PC-9 (cell line): ENCODE data around the gene HLA-B. TPM values are rescaled to one million over a fixed set of nuclear protein-coding genes. Genes with fewer than 3 reads are reported as not detected.

Experiments used
- BruUV-seq: library from RNA; stranded (reverse); fragments of 400-500 nt; replicated peaks from 2 replicates; lab custom pipeline; 2021; lab: Mats Ljungman, UMichigan
- CTCF ChIA-PET: fragments of 300-600 bp; sonication (Branson Sonifier 250); formaldehyde crosslinking; loops from one replicate; lab custom pipeline; 2022; ENCODE audit warnings: antibody characterized with exemption; lab: Charles Lee
- POLR2A ChIA-PET: fragments of 300-600 bp; sonication (Branson Sonifier 250); formaldehyde crosslinking; loops from one replicate; lab custom pipeline; 2022; ENCODE audit warnings: antibody characterized with exemption; ENCODE audit not compliant: unreplicated experiment; lab: Charles Lee
- DNase-seq, 2 experiments: peaks; one replicate each; pipeline versions ENCODE4 v3.0.0 to v3.0.0-alpha.2; 2015 to 2022; ENCODE audit warnings: mixed read lengths in 1 of 2
- H2AFZ ChIP-seq: fragments of 200-600 bp; sonication (generic); 2 replicates; pipeline ENCODE4 v1.8.1; 2017; ENCODE audit warnings: antibody characterized with exemption
- H3F3A ChIP-seq: fragments of 200-600 bp; sonication (generic); 2 replicates; pipeline ENCODE4 v1.8.1; 2017; ENCODE audit warnings: antibody characterized with exemption, mild to moderate bottlenecking, low read depth; ENCODE audit not compliant: insufficient read depth
- H3K27ac ChIP-seq: fragments of 200-600 bp; sonication (generic); 2 replicates; pipeline ENCODE4 v1.6.1; 2016; ENCODE audit warnings: mixed run types
- H3K27me3 ChIP-seq: fragments of 200-600 bp; sonication (generic); 2 replicates; pipeline ENCODE4 v1.6.1; 2016; ENCODE audit warnings: low read depth, mixed run types; ENCODE audit not compliant: insufficient read depth
- H3K36me3 ChIP-seq: fragments of 200-600 bp; sonication (generic); 2 replicates; pipeline ENCODE4 v1.6.1; 2016; ENCODE audit warnings: low read depth, mixed run types
- H3K4me1 ChIP-seq: fragments of 200-600 bp; sonication (generic); replicated peaks from 2 replicates; pipeline ENCODE4 v1.6.1; 2016; ENCODE audit warnings: mixed run types; ENCODE audit not compliant: insufficient read depth
- H3K4me2 ChIP-seq: fragments of 200-600 bp; sonication (generic); 2 replicates; pipeline ENCODE4 v1.6.1; 2017; ENCODE audit warnings: mixed run types
- H3K4me3 ChIP-seq: fragments of 200-600 bp; sonication (generic); 2 replicates; pipeline ENCODE4 v1.6.1; 2016; ENCODE audit warnings: mixed run types
- H3K79me2 ChIP-seq: fragments of 200-600 bp; sonication (generic); 2 replicates; pipeline ENCODE4 v1.6.1; 2017; ENCODE audit warnings: low read depth, mixed run types
- H3K9me2 ChIP-seq: fragments of 200-600 bp; sonication (generic); 2 replicates; pipeline ENCODE4 v1.8.1; 2017; ENCODE audit warnings: mild to moderate bottlenecking; ENCODE audit not compliant: insufficient read depth
- H3K9me3 ChIP-seq: fragments of 200-600 bp; sonication (generic); 2 replicates; pipeline ENCODE4 v1.8.1; 2016; ENCODE audit warnings: low read depth; ENCODE audit not compliant: insufficient read depth
- H4K20me1 ChIP-seq: fragments of 200-600 bp; sonication (generic); 2 replicates; pipeline ENCODE4 v1.8.1; 2017; ENCODE audit not compliant: insufficient read depth
- CTCF ChIP-seq: fragments of 200-600 bp; sonication (generic); conservative IDR thresholded peaks from 2 replicates; pipeline ENCODE4 v1.6.1; 2017; ENCODE audit warnings: mixed run types, antibody characterized with exemption, mild to moderate bottlenecking, moderate library complexity
- EZH2 ChIP-seq: fragments of 200-600 bp; sonication (generic); IDR thresholded peaks from 2 replicates; pipeline ENCODE4 v1.8.0; 2017; ENCODE audit warnings: antibody characterized with exemption, low read depth
- intact Hi-C: fragments of 100-400 bp; cut with micrococcal nuclease; formaldehyde crosslinking; loops from one replicate; pipeline ENCODE4 v1.10.0; 2022; ENCODE audit not compliant: unreplicated experiment
- total RNA-seq: library from RNA; stranded (reverse); gene quantifications from 2 replicates; pipeline ENCODE4 v1.2.3, GENCODE V29; 2021

HLA-B gene
- total RNA-seq, 1 experiment from 2014 or later, result 137 TPM

GRCh38 chr6:31349301-31349700, 7.7 kb downstream of the HLA-B start:
- Histone ChIP-seq H3K27me3 (peaks cover 7% of the 10 kb centered on the region), H4K20me1 (no peaks in the 10 kb centered on the region), H3F3A (no peaks in the 10 kb centered on the region), H3K9me2 (no peaks in the 10 kb centered on the region), H3K36me3 (no peaks in the 10 kb centered on the region), H2AFZ (no peak overlapping the region), H3K9me3 (no peaks in the 10 kb centered on the region), H3K27ac (no peak overlapping the region), H3K4me3 (no peak overlapping the region), H3K4me2 (no peak overlapping the region), H3K79me2 (no peaks in the 10 kb centered on the region), H3K4me1 (no peaks in the 10 kb centered on the region)
- BruUV-seq, result no TSS peak
- intact Hi-C loops, result no loop called here
- TF ChIP-seq EZH2, result no peak
- no peak for TF ChIP-seq CTCF
- DNase-seq, result no peak
- CTCF ChIA-PET, result no interaction called here
- POLR2A ChIA-PET, result no interaction called here

GRCh38 chr6:31345026-31345730, 11.8 kb downstream of the HLA-B start:
- no peaks in the 10 kb centered on the region for H3K36me3 ChIP-seq
- DNase-seq, result no peak
- H4K20me1 ChIP-seq, result no peaks in the 10 kb centered on the region
- no peak overlapping the region for H3K27ac ChIP-seq
- no peaks in the 10 kb centered on the region for H3K9me3 ChIP-seq
- ChIA-PET CTCF (no interaction called here), POLR2A (no interaction called here)
- no peak overlapping the region for H2AFZ ChIP-seq
- no peaks in the 10 kb centered on the region for H3K9me2 ChIP-seq
- no peaks in the 10 kb centered on the region for H3K4me1 ChIP-seq
- TF ChIP-seq EZH2 (no peak), CTCF (no peak)
- H3K4me3 ChIP-seq, result no peak overlapping the region
- intact Hi-C loops, result no loop called here
- no peaks in the 10 kb centered on the region for H3F3A ChIP-seq
- H3K27me3 ChIP-seq, result peaks cover 9% of the 10 kb centered on the region
- no peaks in the 10 kb centered on the region for H3K79me2 ChIP-seq
- BruUV-seq, result no TSS peak
- no peak overlapping the region for H3K4me2 ChIP-seq

- CTCF ChIA-PET, result no interaction called here
- Histone ChIP-seq H3K4me3 (no peak overlapping the region), H3F3A (no peaks in the 10 kb centered on the region), H4K20me1 (no peaks in the 10 kb centered on the region), H3K9me3 (peaks cover 8% of the 10 kb centered on the region), H3K27ac (no peak overlapping the region), H3K4me2 (no peak overlapping the region), H3K36me3 (no peaks in the 10 kb centered on the region), H2AFZ (no peak overlapping the region), H3K27me3 (0 out of 2 replicates have a peak, but pooled peaks cover 8% of the 10 kb centered on the region), H3K9me2 (no peaks in the 10 kb centered on the region), H3K79me2 (no peaks in the 10 kb centered on the region), H3K4me1 (no peaks in the 10 kb centered on the region)
- DNase-seq, result no peak
- TF ChIP-seq CTCF (no peak), EZH2 (no peak)
- no TSS peak for BruUV-seq
- POLR2A ChIA-PET, result no interaction called here
- intact Hi-C loops, result no loop called here
These were observed 16.8 kb downstream of the HLA-B start for GRCh38 chr6:31340228-31340627.
